Measurements from ENCODE around the gene GPR21.

GPR21 gene

DNA sequence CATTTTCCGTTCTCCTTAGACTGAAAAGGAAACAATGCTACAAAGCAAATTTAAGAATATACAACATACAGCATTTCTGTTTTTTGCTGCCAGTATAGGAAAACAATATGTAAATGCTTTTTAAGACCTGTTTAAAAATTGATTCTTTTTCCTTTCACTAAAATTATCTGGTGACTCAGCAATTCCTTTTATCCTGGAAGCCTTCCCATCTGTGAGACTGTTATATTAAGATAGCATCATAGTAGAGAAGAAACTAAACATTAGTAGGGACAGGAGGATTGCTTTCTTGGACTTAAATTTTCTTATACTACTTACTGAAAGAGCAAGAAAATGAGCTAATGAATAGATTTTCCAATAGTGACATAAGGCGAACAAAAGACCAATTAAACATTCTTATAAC, 30.0 kb upstream of the GPR21 start:
- ChIA-PET POLR2A (no interaction called here), CTCF (no interaction called here)
- DNase-seq (ENCODE audit: extremely low spot score) = no peak
- TF ChIP-seq NFRKB (IDR thresholded peaks at IDR 0.05) = no peak
- TF ChIP-seq SP1 (IDR thresholded peaks at IDR 0.05) = no peak
- no peak for TF ChIP-seq ELF4 (IDR thresholded peaks at IDR 0.05)
- TF ChIP-seq ARNT (IDR thresholded peaks at IDR 0.05) = no peak
- TF ChIP-seq, protein P1, sequence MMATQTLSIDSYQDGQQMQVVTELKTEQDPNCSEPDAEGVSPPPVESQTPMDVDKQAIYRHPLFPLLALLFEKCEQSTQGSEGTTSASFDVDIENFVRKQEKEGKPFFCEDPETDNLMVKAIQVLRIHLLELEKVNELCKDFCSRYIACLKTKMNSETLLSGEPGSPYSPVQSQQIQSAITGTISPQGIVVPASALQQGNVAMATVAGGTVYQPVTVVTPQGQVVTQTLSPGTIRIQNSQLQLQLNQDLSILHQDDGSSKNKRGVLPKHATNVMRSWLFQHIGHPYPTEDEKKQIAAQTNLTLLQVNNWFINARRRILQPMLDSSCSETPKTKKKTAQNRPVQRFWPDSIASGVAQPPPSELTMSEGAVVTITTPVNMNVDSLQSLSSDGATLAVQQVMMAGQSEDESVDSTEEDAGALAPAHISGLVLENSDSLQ (IDR thresholded peaks at IDR 0.05) = no peak
- no peak for TF ChIP-seq FOXA1 (IDR thresholded peaks at IDR 0.05)
- TF ChIP-seq HDGF (IDR thresholded peaks at IDR 0.05; ENCODE audit: borderline replicate concordance) = no peak
- TF ChIP-seq BHLHE40 (IDR thresholded peaks at IDR 0.05; ENCODE audit: borderline replicate concordance) = no peak
- no peak for TF ChIP-seq FOXK2 (IDR thresholded peaks at IDR 0.05)
- no peak for TF ChIP-seq LEF1 (IDR thresholded peaks at IDR 0.05; ENCODE audit: borderline replicate concordance)
- TF ChIP-seq ZNF384 (IDR thresholded peaks at IDR 0.05) = no peak
- TF ChIP-seq SUZ12 (IDR thresholded peaks at IDR 0.05) = no peak
- TF ChIP-seq L3MBTL2 (conservative IDR thresholded peaks at IDR 0.05) = no peak
- no peak for TF ChIP-seq CTBP1 (IDR thresholded peaks at IDR 0.05; ENCODE audit: borderline replicate concordance)

DNA sequence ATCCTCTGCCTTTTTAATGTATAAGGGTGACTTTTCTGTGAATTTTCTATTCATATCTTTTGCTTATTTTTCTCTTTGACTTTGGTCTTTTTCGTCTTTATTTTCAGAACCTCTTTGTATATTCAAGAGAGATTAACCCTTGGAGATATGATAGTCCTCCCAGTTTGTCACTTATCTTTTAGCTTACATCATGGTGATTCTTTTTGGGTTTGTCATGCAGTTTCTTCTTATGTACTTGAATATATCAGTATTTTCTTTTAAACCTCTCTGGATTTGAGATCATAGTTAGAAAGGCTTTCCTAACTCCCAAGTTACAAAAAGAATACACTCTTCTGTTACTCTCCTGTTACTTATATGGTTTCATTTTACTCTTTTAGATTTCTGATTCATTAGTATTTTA, 27.5 kb upstream of the GPR21 start:
- TF ChIP-seq TARDBP (IDR thresholded peaks at IDR 0.05) (no peak), ELF4 (IDR thresholded peaks at IDR 0.05) (no peak), L3MBTL2 (conservative IDR thresholded peaks at IDR 0.05) (no peak), SUZ12 (IDR thresholded peaks at IDR 0.05) (no peak), NFRKB (IDR thresholded peaks at IDR 0.05) (no peak), ZNF384 (IDR thresholded peaks at IDR 0.05) (no peak), FOXA1 (IDR thresholded peaks at IDR 0.05) (no peak), ARNT (IDR thresholded peaks at IDR 0.05) (no peak), CTBP1 (IDR thresholded peaks at IDR 0.05; ENCODE audit: borderline replicate concordance) (no peak), FOXK2 (IDR thresholded peaks at IDR 0.05) (no peak), BHLHE40 (IDR thresholded peaks at IDR 0.05; ENCODE audit: borderline replicate concordance) (no peak), HDGF (IDR thresholded peaks at IDR 0.05; ENCODE audit: borderline replicate concordance) (no peak), FOXM1 (IDR thresholded peaks at IDR 0.05; ENCODE audit: borderline replicate concordance) (no peak), SP1 (IDR thresholded peaks at IDR 0.05) (no peak), LEF1 (IDR thresholded peaks at IDR 0.05; ENCODE audit: borderline replicate concordance) (no peak)
- TF ChIP-seq, protein P1 (IDR thresholded peaks at IDR 0.05) = no peak
- no peak for DNase-seq (ENCODE audit: extremely low spot score)
- ChIA-PET CTCF (interaction anchor here (0.7 kb wide), 1 partner anchor 15 kb away, joined by 3 read pairs; no protein-coding TSS in a partner anchor), POLR2A (no interaction called here)

DNA sequence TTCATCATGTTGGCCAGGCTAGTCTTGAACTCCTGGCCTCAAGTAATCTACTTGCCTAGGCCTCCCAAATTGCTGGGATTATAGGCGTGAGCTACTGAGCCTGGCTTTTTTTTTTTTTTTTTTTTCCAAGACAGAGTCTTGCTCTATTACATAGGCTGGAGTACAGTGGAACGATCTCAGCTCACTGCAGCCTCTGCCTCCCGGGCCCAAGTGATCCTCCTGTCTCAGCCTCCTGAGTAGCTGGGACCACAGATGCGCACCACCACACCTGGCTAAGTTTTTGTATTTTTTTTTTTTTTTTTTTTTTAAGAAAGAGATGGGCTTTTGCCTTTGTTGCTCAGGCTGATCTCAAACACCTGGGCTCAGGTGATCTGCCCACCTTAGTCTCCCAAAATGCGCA, 26.2 kb upstream of the GPR21 start:
- ChIA-PET CTCF (interaction anchor here (0.6 kb wide), 1 partner anchor 829 kb away, joined by 3 read pairs; no protein-coding TSS in a partner anchor), POLR2A (no interaction called here)
- TF ChIP-seq FOXA1 (IDR thresholded peaks at IDR 0.05) (no peak), BHLHE40 (IDR thresholded peaks at IDR 0.05; ENCODE audit: borderline replicate concordance) (no peak), L3MBTL2 (conservative IDR thresholded peaks at IDR 0.05) (no peak), FOXM1 (IDR thresholded peaks at IDR 0.05; ENCODE audit: borderline replicate concordance) (no peak), ARNT (IDR thresholded peaks at IDR 0.05) (no peak), LEF1 (IDR thresholded peaks at IDR 0.05; ENCODE audit: borderline replicate concordance) (no peak), FOXK2 (IDR thresholded peaks at IDR 0.05) (no peak), SUZ12 (IDR thresholded peaks at IDR 0.05) (no peak)
- TF ChIP-seq, protein P1 (IDR thresholded peaks at IDR 0.05) = no peak
- no peak for DNase-seq (ENCODE audit: extremely low spot score)

DNA sequence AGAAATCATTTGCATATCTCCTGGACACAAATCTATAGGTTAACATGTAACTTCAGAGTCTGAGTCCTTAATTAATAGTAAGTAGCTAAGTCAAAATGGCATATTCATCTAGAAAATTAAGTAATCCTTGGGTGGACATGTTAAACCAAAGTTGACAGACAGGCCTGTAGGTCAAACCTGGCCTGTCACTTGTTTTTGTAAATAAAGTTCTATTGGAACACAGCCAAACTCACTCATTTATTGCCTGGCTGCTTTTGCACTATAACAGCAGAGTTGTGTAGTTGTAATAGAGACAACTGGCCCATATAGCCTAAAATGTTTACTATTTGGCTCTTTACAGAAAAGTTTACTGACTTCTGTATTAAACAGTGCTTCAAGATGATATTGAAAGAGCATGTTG, 24.6 kb upstream of the GPR21 start:
- DNase-seq (ENCODE audit: extremely low spot score) = no peak
- no peak for TF ChIP-seq LEF1 (IDR thresholded peaks at IDR 0.05; ENCODE audit: borderline replicate concordance)
- TF ChIP-seq FOXK2 (IDR thresholded peaks at IDR 0.05) = no peak
- TF ChIP-seq NFRKB (IDR thresholded peaks at IDR 0.05) = no peak
- TF ChIP-seq, protein P1 (IDR thresholded peaks at IDR 0.05) = no peak
- no peak for TF ChIP-seq SP1 (IDR thresholded peaks at IDR 0.05)
- TF ChIP-seq L3MBTL2 (conservative IDR thresholded peaks at IDR 0.05) = no peak
- no peak for TF ChIP-seq ZNF384 (IDR thresholded peaks at IDR 0.05)
- TF ChIP-seq CTBP1 (IDR thresholded peaks at IDR 0.05; ENCODE audit: borderline replicate concordance) = no peak
- no peak for TF ChIP-seq SUZ12 (IDR thresholded peaks at IDR 0.05)
- TF ChIP-seq ELF4 (IDR thresholded peaks at IDR 0.05) = no peak
- no peak for TF ChIP-seq HDGF (IDR thresholded peaks at IDR 0.05; ENCODE audit: borderline replicate concordance)
- TF ChIP-seq ARNT (IDR thresholded peaks at IDR 0.05) = no peak
- TF ChIP-seq FOXM1 (IDR thresholded peaks at IDR 0.05; ENCODE audit: borderline replicate concordance) = no peak
- TF ChIP-seq BHLHE40 (IDR thresholded peaks at IDR 0.05; ENCODE audit: borderline replicate concordance) = no peak
- TF ChIP-seq TARDBP (IDR thresholded peaks at IDR 0.05) = no peak
- no peak for TF ChIP-seq FOXA1 (IDR thresholded peaks at IDR 0.05)
- CTCF ChIA-PET = interaction anchor here (0.6 kb wide), 1 partner anchor 545 kb away, joined by 3 read pairs; no protein-coding TSS in a partner anchor
- POLR2A ChIA-PET = no interaction called here

DNA sequence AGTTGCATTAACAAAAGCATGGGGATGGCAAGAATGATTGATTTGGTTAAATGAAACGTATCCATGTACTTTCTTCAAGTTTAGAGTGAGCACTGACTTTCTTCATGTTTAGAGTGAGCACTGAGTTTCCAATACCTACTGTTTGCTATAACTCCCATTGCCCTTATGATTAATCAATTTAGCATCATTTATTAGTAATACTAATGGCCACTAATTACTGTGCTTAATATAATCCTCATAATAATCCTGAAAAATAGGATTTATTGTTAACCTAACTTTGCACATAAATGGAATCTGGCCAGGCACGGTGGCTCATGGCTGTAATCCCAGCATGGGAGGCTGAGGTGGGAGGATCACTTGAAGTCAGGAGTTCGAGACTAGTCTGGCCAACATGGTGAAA, 22.1 kb upstream of the GPR21 start:
- ChIA-PET POLR2A (no interaction called here), CTCF (no interaction called here)
- DNase-seq (ENCODE audit: extremely low spot score) = no peak
- no peak for TF ChIP-seq ELF4 (IDR thresholded peaks at IDR 0.05)
- TF ChIP-seq TARDBP (IDR thresholded peaks at IDR 0.05) = no peak
- no peak for TF ChIP-seq SUZ12 (IDR thresholded peaks at IDR 0.05)
- TF ChIP-seq ARNT (IDR thresholded peaks at IDR 0.05) = no peak
- no peak for TF ChIP-seq FOXM1 (IDR thresholded peaks at IDR 0.05; ENCODE audit: borderline replicate concordance)
- TF ChIP-seq L3MBTL2 (conservative IDR thresholded peaks at IDR 0.05) = no peak
- TF ChIP-seq FOXK2 (IDR thresholded peaks at IDR 0.05) = no peak
- TF ChIP-seq HDGF (IDR thresholded peaks at IDR 0.05; ENCODE audit: borderline replicate concordance) = no peak
- no peak for TF ChIP-seq SP1 (IDR thresholded peaks at IDR 0.05)
- TF ChIP-seq LEF1 (IDR thresholded peaks at IDR 0.05; ENCODE audit: borderline replicate concordance) = no peak
- no peak for TF ChIP-seq CTBP1 (IDR thresholded peaks at IDR 0.05; ENCODE audit: borderline replicate concordance)

Measured in HEK293T (cell line).